ENCODE data around the gene CHPF.
A peak's percentile ranks its signal among the peaks of the same experiment; 100 is the strongest.

CHPF gene

DNA sequence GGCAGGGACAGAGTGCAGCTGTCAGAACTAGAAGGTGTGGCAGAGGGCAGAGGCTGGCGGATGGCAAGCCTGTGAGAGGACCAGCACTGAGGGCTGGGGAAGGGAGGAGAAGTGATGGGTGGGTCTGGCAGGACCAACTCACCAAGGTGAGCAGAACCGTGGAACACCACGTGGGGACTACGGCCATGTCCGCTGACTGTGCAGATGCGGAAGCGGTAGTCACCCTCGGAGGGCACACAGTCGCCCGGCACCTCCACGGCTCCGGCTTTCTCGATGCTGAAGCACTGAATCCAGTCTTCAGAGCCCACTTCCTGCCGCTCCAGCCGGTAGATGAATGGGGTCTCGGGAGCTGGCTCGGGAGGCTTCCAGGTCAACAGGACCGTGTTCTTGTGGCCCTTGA is 23.5 kb upstream of the CHPF start:
- no peak for ATAC-seq
- DNase-seq = no peak

- DNase-seq (no peak), ATAC-seq (no peak)
These were observed 23.0 kb upstream of the CHPF start for GRCh38 chr2:219566640-219567039.

- DNase-seq (no peak), ATAC-seq (no peak)
These were observed 21.8 kb upstream of the CHPF start for GRCh38 chr2:219565130-219566080.

GRCh38 chr2:219563271-219563928 is 19.8 kb upstream of the CHPF start:
- ATAC-seq (no peak), DNase-seq (no peak)

GRCh38 chr2:219562049-219563020 is 18.7 kb upstream of the CHPF start:
- DNase-seq (no peak), ATAC-seq (no peak)

DNA sequence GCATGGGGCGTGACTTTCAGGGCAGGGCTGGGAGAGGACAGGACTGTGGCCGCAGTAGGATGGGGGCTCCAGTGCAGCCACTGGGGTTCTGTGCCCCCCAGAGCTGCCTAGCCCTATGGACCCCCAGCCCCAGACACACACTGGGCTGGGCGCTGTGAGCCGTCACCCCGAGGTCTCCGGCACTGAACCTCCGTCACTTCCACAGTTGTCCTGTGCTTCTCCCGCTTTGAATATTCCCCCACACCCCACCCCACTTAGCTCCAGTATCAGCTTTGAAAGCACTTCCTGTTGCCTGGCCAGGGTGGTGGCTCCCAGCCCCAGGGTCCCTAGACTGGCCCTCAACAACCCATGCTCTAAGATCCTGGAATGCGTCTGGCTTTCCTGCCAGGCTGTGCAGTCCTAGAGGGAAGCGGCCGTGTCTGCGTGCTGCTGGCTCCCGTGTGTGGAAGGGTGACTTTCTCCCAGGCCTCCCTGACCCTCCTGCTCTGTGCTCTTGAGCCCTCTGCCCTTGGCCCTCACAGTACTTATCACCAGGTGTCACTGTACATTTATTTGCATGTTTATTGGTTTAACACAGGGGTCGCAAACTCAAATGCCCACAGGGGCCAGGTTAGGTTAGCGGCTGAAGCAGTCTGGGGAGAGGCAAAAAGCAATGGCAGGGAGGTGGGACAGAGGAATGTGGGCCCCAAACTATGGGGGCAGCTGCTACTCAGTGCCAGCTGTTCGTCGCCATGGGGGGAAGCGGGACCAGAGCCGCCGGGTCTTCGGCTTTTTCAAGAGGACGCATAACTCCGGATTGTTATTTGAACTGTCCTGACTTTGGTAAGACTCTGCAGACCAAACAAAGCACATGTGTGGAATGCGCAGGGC is 17.8 kb upstream of the CHPF start:
- ATAC-seq (no peak), DNase-seq (no peak)

- no peak for DNase-seq
These were observed 17.2 kb upstream of the CHPF start for GRCh38 chr2:219560893-219561178.

DNA sequence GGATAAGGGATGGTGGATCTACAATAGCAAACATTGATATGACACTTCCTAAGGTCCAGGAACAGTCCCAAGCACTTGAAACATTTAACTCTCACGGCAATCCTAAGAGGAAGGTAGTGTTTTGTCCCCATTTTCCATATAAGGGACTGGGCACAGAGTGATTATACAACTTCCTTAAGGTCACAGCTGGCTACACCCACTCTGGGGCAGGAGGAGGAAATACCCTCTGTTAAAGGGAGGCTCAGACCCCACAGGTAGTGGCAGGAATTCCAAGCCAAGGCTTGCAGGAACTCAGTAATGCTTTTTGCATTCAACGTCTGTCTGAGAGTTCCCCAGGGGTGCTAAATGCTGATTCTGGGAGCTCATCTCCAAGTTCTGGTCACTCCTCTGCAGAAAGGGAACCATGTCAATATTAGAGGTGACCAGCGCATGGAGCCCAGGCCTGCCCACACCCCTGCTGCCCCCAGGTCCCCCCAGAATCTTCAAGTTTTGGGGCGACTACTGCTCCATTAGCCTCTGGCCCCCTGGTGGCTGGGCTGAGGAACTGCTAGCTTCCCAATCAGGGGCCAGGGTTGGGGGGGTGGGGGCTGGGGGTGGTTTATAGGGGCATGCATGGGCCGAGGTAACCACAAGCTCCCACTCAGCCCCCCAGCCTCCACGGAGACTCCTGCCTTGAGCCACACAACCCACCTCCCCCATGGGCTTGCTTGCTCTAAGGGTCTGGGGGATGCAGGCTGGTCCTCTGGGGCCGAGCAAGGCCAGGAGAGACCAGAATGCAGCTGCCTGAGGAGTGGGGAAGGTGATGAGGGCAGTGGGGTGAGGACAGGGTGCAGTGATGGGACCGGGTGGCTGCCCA is 16.7 kb upstream of the CHPF start:
- no peak for ATAC-seq
- DNase-seq = peak; percentile 27

More at GRCh38 chr2:219560893-219561178, 17.2 kb upstream of the CHPF start:
- no peak for ATAC-seq

- DNase-seq (no peak), ATAC-seq (no peak)
These were observed 15.7 kb upstream of the CHPF start for GRCh38 chr2:219559156-219559915.

GRCh38 chr2:219557791-219558785 is 14.5 kb upstream of the CHPF start:
- ATAC-seq = peak; percentile 5
- no peak for DNase-seq

GRCh38 chr2:219557320-219557719 is 13.7 kb upstream of the CHPF start:
- ATAC-seq = no peak
- no peak for DNase-seq

DNA sequence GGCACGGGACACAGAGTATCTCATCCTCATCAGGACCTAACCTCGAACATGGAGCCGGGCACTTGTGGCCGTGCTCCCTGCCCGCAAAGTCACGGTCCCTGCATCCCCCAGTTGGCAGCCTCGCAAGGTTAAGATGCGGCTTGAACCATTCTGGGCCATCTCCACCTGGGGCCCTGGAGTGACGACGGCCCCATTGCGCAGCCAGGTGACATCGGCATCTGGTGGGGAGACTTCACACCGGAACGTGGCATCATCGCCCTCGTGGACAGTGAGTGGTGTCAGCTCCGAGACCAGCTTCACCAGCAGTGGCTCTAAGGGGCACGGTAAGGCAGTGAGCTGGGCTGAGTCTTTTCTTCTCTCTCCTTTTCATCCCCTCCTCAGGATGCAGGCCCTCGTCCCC is 12.8 kb upstream of the CHPF start:
- DNase-seq (no peak), ATAC-seq (no peak)

GRCh38 chr2:219555956-219556355 is 12.3 kb upstream of the CHPF start:
- no peak for DNase-seq
- ATAC-seq = no peak

DNA sequence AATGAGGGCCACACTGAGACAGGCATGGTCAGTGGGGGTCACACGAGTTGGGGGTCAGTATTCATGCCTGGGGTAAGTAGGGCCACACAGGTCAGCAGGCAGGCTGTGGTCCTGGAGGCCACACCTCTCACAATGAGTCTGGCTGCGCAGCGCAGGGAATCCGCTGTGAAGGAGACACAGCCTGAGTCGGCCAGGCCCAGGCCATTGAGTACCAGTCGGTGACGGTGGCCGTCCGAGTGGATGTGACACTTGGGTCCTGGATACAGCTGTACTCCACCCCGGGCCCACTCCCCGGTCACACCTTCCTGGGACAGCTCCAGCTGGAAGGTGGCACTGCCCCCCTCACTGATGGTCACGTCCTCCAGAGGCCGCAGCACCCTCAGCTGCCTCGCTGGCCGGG is 10.7 kb upstream of the CHPF start:
- ATAC-seq (no peak), DNase-seq (no peak)

DNA sequence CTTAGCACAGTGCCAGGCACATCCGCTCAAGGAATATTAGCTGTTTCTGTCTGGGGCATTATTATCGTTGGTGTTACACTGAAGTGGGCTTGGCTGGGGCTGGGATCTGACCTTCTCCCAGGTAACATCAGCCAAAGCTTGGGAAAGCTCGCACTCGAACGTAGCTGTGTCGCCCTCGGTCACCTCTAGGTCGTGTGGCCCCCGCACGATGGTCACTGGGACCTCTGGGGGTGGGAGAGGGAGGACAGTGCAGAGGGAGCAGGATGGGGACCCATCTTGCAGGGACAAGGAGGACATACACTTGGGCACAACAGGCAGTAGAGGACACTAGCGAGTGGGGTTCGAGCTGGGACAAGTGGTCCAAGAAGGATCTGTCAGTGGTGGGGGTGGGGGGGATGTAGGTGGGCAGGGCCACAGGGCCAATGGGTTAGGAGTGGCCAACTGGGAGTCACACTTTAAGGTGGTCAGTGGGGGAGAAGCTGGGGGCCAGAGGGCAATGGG is 9.9 kb upstream of the CHPF start:
- DNase-seq = no peak
- no peak for ATAC-seq

- ATAC-seq = no peak
- DNase-seq = no peak
These were observed 9.5 kb upstream of the CHPF start for GRCh38 chr2:219553168-219553417.

DNA sequence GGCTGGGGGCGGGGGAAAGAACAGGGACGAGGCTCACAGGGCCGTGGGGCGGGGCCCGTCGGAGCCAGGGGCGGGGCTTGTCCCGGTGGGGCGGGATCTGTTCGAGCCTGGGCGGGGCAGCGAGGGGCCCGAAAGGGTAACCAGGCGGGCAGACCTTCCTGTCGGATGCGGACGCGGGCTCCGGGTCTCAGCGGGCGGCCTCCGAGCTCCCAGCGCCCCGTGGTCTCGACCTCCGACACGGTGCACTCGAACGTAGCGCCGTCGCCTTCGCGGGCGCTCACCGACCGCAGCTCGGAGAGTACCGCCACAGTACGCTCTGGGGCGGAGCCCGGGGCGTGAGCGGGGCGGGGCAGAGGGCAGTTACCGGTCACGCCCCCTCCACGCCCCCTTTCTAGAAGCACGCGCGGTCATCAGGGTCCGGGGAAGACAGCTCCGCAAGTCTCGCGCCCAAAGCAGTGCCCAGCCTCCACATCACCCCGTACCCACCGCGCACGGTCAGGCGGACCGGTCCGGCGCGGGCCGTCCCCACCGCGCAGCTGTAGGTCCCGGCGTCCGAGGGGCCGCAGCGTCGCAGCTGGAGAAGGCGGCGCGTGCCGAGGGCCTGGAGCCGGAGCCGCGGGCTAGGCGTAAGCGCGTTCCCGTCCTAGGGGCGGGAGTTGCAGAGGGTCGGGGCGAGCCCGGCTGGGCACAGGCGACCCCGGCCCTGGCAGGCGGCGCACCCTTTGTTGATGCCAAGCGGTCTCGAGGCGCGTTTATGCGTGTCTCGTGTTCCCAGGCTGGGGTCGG is 9.0 kb upstream of the CHPF start:
- DNase-seq (peak; percentile 87), ATAC-seq (peak; percentile 85)
